ENCODE measurements around the gene PTPRT.
"Not testable (repeated sequence)": the region's sequence is repeated elsewhere in the genome, so short reads cannot be mapped to it uniquely, and the experiment has no call there.

PTPRT gene

DNA sequence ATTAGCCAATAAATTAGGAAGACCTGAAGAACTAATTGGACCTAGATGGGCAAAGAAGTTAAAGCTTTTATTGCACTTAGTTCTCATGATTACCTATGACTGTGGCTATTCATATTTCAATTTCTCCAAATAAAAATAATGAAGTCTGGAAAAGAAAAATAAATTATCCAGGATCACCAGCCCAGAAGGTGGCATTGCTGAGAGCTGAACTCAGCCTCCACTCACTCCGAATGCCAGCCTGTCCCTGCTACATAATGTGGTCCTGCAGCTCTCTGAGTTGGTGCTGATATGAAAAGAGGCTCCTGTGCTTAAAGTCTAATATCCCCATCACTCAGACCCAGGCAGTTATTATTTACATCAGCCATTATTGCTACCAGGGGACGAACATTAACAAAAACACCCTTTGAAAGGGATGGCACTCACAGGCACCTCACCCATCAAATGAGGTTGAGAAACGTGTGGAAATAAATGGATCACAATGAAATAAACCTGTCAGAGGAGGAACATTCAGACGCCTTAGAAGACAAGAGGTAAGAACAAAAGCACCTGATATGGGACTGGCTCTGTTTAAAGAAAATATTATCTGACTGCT lies 921.8 kb downstream of the PTPRT start:
- DNase-seq, result no peak

DNA sequence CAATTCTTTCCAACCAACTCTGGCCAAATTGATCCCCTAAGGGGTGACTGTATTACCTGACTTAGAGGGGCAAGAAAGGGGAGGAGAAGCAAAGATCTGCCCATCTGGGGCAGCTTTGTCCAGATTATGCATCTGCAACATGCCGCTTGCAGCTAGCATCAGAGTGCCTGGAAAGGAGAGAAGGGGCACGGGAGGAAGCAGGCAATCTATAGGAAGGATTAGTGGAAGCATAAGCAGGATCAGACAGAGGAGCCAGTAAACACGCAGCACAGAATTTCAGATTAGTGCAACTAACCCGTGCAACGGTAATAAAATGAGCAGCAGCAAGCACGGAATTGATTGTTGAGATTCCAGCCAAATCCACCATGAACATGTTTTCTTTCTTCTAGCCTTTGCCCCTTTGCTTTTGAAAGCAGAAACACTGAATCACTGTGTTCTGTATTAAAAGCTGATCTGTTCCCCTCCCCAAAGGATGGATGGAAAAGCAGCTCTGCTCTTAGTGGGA lies 927.9 kb downstream of the PTPRT start:
- DNase-seq, result no peak

DNA sequence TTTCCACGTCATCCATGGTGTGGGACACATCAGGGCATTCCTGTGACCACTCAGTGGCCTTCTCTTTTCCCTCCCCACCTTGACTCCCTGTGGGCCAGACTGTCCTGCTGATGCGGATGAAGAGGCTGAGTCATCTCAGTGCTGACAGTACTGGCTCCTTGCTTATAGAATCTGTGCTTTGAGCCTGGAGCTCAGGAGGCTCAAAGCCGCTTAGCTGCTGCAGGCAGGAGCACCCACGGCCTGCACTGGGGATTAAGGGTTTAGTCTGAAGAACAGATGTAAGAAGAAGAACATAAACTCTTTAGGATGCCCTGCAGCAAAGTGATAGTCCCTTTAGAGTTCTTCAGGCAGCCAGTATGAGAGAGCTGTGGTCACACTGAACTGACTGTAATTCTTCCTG lies 929.5 kb downstream of the PTPRT start:
- DNase-seq, result no peak

DNA sequence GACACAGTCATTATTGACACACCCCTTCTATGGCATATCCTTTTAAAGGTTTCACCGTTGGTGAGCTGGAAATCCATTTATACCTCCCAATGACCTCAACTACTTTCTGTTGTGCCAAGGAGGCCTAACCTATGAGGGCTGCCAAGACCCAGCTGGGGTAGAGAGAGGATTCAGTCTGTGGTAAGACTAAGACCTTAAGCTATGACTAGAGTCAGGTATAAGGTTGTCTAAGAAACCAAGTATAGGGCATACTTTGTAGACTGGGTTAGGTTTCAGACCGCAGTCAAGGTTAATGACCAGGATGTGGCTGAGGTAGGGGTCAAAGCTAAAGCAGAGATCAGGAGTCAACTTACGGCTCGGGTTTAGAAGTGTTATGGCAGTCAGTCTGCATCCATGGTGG lies 930.3 kb downstream of the PTPRT start:
- no peak for DNase-seq

DNA sequence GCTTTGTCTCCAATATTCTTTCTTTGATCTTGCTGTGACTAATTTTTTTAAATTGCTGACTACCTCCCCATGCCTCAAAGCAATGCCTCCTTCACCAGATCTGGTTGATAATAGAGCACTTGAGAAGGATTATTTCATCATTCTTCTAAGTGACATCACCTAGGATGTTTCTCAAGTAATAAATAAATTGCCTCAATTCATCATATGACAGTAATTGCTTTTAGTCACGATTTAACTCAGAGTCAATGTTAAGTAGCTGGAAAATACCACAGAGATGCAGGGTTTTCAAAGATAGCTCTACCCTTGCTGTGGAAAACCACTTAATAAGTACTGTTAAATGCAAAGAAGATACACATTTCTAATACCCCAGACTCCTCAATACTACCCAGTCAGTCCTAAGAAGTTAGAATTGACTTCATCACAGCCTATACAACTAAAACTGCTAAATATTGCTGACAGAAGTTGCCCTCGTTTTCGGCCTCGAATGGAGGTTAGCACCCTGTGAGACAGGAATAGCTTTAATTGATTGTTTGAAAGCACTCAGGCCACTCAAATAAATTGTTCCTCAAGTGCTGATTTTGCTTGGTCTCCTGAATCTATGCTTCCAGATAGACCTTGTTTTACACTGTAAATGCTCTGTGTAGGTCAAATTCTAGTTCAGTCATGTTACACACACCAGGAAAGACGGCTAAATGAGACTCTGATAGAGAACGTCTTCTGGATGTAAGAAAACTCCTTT lies 931.0 kb downstream of the PTPRT start:
- DNase-seq, result no peak

DNA sequence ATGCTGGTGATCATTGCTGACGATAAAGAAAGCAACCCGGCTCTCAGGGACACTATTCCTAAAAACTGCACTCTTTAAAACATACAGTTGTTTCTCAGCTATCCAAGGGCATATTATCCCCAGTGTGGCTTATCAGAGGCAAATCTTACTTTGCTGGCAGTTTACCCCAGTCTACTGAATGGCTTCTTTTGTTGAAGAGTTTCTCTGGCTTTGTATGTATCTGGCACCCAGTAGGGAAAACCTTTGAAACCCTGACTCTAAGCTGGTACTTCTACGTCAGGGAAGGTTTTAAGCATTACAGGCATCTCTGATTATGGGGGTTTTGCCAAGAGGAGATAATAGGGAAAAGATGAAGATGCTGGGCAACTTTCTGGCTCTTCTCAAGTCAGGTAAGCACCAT lies 933.9 kb downstream of the PTPRT start:
- no peak for DNase-seq

DNA sequence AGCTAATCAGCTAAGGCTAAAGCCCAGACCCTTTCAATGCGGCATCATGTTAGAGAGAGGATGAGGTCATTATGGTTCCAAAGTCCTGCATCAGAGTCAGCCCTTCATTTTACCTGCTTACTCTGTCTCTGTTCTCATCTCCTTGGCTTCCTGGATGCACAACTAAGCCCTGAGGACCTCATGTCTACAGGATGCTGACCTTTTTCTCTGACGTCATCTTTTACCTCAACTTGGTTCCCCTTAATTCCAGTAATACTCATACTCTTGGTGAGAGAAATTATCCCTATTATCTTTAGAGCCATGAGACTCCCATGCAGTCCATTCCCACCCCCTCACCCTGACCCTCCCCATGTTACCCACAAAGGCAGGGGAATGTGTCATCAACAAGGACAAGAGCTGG lies 935.0 kb downstream of the PTPRT start:
- DNase-seq, result no peak

DNA sequence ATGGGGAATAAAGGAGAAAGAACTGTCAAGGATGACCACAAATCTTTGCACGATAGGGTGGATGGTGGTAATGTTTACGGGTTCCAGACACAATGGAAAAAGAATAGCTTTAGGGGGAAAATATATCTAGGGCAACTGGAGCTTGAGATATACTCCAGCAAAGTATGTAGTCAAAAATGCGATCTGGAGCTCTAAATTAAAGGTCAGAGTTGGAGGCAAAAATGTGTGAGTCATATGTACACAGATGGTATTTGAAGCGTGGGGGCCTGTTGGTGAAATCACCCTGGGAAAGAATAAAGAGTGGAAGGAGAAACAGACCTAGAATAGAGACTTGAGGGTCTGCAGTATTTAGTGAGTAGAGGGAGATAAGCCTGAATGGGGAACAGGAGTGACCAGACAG lies 937.6 kb downstream of the PTPRT start:
- no peak for DNase-seq

DNA sequence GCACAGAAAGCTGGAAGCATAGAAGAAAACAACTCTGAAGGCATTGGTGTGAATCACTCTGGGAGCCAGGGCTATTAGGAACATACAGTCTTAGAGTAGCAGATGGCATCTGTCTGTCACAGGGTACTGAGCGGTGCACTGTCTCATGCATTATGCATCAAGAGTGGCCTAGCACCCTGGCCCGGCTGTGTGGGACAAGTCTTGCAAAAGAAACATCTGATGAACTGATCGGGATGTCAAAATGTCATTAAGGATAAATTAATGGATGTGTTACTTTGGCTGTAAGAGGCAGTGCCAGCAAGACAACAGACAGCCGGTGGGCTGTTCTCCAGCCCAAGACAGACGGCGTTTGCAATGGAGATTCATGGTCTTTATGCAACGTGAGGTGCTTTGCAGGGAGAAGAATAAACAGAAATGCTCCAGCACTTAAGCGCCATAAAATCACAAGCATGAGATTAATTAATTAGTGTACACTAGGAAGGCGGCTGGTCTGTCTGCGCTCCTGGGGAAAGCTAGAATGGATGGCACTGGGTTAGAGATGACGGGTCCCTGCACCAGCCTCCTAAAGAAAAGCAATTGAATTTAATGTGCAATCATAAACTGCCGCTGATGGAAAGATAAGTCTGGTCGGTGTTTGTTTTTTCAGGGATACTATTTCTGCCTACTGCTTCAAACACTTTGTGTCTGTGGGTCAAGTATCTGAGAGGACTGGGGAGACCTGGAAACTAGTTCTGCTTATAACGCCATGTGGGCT lies 970.9 kb downstream of the PTPRT start:
- no peak for DNase-seq

DNA sequence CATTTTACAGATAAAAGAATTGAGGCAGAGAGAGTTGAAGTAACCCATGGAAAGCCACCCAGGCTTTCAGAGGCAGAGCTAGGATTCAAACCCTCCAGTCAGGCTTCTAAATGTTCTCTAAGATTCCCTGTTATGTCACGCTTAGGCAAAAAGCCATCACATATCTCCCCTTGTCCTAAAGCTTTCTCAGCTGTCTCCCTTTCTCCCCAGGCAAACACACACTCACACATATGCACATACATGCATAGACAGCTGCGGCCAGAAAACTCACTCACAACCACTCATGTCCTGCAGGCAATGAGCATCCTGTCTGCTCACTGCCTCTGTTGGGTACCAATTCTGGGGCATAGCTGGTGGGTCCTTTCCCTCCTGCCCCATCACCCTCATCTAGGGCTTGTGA lies 975.6 kb downstream of the PTPRT start:
- DNase-seq, result no peak

DNA sequence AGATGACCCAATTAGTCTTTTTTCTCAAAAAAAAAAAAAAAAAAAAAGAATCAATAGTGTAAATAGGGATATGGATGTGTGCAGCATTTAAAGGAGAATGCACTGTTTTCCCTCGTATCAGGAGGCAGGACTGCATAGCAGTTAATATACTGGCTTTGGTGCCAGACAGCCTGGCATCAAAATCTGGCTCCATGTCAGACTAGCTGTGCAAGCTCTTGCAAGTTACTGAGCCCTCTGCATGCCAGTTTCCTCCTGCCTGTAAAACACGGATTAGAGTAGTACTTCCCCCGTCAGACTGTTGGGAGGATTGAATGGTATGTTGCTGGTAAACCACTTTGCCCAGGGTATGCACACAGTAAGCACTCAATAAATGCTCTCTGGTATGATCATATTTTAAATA lies 977.3 kb downstream of the PTPRT start:
- no peak for DNase-seq

DNA sequence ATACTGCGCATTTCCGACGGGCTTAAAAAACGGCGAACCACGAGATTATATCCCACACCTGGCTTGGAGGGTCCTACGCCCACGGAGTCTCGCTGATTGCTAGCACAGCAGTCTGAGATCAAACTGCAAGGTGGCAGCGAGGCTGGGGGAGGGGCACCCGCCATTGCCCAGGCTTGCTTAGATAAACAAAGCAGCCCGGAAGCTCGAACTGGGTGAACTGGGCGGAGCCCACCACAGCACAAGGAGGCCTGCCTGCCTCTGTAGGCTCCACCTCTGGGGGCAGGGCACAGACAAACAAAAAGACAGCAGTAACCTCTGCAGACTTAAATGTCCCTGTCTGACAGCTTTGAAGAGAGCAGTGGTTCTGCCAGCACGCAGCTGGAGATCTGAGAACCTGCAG lies 983.1 kb downstream of the PTPRT start:
- DNase-seq, result not testable (repeated sequence)

DNA sequence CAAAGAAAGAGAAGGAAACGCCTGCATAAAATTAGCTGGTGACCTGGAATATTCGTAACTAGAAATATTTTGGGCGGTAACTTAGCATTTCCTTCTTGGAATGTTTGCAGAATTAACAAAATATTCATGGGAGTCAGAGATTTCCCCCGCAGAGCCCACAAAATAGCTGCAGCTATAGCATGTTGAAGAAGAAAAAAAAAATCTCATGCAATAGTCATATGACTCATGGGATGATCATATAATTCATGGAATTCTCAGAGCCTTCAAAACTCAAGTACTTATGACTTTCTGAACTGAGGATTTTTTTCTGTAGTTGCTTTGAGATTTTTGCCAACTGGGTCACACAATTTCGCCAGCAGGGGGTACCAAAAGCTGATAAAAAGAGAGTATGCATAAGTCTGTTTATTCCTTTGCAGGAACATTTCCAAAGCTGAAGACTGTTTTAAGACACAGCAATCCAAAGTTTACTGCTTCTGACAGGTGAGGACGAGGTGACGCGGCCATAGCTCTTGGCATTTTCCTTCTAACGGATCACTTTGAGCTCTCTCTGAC lies 985.5 kb downstream of the PTPRT start:
- DNase-seq, result no peak

DNA sequence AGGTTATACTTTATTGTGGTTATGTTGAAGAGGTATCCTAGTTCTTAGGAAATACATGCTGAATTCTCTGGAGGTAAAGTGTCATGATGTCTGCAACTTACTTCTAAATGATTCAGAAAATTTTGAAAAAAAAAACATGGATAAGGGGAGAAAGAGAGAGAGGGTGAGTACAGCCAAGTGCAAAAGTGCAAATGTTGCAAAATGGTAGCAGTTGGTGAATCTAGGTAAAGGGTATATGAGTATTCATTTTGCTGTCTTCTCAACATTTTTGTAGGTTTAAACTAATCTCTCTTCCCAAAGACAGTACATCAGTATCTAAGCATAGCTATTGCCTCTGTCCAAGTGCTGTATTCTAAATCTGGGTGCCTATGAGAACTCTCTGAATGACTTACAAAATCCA lies 992.1 kb downstream of the PTPRT start:
- DNase-seq, result no peak

DNA sequence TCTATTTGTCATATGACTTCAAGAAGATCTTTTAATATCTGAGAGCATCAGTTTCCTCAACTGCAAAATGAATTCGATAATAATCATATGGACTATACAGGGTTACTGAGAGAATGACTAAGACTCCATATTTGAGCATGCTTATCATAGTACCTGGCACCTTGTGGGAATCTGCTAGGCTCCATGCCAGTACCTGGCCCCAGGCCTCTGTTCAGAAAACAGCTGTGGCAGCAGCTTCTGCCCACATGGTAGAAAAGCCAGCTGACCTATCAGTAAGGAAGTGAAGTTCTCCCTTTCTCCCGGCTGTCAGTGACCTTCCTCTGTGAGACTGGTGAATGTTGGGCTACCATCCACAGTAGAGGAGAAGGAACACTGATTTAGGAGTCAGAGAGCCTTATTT lies 996.6 kb downstream of the PTPRT start:
- no peak for DNase-seq

DNA sequence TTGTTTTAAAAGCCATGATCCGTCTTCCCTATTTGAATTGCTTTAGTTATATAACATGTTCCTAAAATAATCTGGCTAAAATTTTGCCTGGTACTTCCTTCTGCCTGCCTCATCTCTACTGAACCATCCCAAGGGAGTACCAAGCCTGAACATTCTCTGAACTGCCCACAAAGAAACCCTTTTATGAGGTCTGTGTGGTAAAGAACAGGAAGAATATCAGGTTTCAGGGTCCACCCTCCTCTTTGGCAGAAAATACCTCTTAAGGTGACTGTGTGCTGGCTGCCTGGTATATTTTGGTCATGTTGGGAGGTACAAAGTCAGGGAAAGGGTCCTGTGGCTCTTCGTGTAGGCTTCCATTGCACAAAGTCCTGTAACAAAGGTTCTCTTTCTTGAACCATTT lies 997.4 kb downstream of the PTPRT start:
- DNase-seq, result no peak

DNA sequence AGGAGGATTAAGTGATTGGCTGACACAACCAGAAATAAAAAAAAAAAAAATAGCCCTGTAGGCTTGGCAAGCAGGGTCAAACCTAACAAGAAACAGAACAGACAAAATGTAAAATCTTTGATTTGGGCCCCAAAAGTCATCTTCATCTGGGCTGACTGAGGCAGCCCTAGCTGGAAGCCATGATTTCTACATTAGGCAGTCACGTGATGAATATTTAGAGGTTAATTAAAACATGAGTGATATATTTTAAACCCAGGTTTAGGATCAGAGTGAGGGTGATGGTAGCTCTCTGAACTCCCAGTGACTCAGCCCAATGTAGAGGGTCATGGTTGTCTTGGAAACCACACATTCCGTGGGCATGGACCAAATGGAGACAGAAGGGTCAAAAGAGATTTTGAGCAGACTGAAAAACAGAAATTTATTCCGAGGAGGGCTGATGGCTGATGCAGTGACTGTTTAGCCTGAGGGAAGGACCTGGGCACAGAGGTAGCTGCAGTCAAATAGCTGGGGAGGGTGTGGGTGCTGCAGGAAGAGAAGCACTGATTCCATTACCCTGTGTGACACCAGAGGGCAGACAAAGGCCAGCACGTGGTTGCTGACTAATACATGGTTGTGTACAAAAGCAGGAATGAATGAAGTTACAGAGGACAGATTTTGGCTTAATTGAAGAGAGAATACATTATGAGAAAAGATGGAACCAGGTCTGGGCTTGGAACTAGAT lies 998.4 kb downstream of the PTPRT start:
- no peak for DNase-seq

DNA sequence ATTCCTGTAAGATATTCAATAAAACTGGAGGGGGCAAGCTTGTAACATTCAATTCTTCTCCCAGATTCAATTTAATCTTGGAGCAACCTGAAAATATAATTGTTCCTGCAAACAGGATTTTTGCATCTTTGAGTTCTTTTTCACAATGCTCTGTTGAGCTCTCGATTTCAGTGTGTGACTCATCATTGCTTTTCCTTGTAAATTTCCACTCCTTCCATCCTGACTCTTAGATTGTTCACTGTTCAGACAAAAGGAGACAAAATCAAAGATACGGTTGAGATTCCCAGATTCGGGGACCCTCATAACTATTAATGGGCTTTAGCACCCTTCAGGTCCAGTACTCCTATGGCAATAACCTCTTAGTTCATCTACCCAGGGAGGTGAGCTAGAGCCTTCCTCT lies 999.6 kb downstream of the PTPRT start:
- DNase-seq, result no peak

DNA sequence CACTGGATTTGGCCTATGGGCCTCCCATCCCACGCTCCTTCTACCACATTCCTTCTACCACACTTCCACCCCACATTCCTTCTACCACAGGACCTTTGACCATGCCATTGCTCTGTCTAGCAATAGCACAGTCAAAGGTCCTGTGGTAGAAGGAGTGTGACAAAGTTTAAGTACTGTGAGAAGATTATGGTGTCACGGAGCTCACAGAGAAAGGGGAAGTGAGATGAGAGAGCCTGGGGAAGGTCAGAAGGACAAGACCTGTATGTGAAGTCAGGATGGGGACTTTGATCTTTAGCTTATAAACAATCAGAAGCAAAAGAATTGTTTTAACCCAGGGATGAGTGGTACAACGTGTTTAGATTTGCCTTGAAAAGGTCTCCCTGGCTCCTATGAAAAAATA lies 1003.4 kb downstream of the PTPRT start:
- no peak for DNase-seq

DNA sequence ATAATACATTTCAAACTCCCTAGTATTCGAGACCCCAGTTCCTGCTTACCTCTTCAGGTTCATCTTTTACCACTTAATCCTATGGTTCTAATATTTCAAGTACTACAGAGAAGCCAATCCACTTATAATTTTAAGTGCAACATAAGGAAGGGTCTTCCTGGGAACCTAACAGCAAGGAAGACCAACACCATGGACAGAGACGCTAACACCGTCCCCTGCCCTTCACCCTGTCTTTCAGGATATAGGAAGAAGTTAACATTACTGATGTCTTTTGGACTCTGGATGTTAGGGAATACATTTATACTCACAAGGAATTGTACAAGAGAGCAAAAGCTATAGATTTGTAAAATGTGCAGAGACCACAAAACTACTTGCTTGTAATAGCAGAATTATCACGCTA lies 1006.6 kb downstream of the PTPRT start:
- DNase-seq, result no peak

DNA sequence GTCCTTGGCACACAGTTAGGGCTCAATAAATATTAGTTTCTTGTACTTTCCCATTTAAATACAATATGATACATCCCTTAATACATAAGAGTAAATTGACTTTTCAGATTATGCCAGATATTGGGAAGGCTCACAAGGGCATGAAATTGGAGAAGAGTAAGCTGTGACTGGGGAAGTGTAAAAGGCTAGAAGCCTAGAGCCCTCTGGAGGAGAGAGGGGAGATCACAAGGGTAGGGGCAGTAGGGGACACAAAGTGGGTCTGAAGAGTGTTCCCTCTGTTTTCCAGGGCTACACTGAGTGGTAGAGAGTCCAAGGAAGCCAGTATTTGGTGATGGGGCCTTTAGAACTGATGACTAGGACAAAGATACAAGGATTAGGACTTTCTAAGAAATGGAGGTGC lies 1008.6 kb downstream of the PTPRT start:
- DNase-seq, result no peak

DNA sequence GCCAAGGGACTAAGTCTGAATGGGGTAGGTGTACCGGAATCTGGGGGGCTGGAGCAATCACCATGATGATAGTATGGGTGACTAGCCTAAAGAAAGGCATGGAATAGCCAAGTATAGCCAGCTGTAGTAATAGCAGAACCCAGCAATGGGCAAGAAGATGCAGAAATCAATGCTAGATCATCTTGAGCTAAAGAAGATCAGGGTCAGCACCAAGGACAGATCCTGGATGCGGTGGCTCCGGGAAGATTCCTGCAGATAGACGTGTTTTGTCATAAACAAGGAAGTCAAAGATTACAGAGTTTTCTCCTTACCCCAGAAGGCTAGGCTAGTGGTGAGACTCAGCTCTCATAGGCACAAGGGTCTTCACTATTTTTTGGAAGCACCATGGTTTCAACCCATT lies 1009.9 kb downstream of the PTPRT start:
- peak in 1 of 2 donors; percentile 2 for DNase-seq

DNA sequence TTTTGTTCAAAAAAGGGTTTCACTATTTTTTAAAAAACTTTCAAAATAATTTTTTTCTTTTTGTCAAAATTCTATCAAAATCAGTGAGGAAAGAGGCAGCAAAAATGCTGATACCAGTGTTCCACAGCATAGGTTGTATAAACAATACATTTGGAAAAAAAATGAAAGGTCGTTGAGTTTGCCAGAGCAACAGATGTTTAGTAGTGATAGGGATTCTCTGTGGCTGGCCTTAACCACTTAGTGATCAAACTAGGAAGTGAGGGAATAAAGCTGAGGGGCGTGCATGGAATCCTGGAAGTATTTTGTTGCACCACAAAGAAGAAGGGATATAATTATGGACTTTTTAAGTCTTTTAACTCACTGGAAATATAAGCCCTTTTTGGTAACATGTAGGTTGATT lies 1016.3 kb downstream of the PTPRT start:
- DNase-seq, result no peak
